ENCODE measurements around the gene NECTIN2. TPM values are rescaled to one million over a fixed set of nuclear protein-coding genes. Genes with fewer than 3 reads are reported as not detected.
"Not testable (repeated sequence)": the region's sequence is repeated elsewhere in the genome, so short reads cannot be mapped to it uniquely, and the experiment has no call there.

NECTIN2 gene
- total RNA-seq, 1 experiment from 2014 or later = 24.3 TPM

GRCh38 chr19:44904426-44904994, 58.4 kb downstream of the NECTIN2 start:
- no peak for DNase-seq (ENCODE audit: extremely low read depth, low read depth)

- DNase-seq (ENCODE audit: extremely low read depth, low read depth) = no peak
These were observed 59.5 kb downstream of the NECTIN2 start, which contains the start of gene APOE for GRCh38 chr19:44905437-44906160. APOE (plus strand) TSS chr19:44905796; CDS start chr19:44906625, 829 bp downstream.

GRCh38 chr19:44907613-44908012, 61.5 kb downstream of the NECTIN2 start:
- DNase-seq (ENCODE audit: extremely low read depth, low read depth) = no peak

DNA sequence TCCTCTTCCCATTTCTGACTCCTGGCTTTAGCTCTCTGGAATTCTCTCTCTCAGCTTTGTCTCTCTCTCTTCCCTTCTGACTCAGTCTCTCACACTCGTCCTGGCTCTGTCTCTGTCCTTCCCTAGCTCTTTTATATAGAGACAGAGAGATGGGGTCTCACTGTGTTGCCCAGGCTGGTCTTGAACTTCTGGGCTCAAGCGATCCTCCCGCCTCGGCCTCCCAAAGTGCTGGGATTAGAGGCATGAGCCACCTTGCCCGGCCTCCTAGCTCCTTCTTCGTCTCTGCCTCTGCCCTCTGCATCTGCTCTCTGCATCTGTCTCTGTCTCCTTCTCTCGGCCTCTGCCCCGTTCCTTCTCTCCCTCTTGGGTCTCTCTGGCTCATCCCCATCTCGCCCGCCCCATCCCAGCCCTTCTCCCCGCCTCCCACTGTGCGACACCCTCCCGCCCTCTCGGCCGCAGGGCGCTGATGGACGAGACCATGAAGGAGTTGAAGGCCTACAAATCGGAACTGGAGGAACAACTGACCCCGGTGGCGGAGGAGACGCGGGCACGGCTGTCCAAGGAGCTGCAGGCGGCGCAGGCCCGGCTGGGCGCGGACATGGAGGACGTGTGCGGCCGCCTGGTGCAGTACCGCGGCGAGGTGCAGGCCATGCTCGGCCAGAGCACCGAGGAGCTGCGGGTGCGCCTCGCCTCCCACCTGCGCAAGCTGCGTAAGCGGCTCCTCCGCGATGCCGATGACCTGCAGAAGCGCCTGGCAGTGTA, 62.2 kb downstream of the NECTIN2 start:
- DNase-seq (ENCODE audit: extremely low read depth, low read depth) = no peak

GRCh38 chr19:44908836-44909261, 62.8 kb downstream of the NECTIN2 start:
- DNase-seq (ENCODE audit: extremely low read depth, low read depth) = no peak

GRCh38 chr19:44909775-44910174, 63.7 kb downstream of the NECTIN2 start:
- DNase-seq (ENCODE audit: extremely low read depth, low read depth) = no peak

GRCh38 chr19:44911896-44912295, 65.8 kb downstream of the NECTIN2 start:
- not testable (repeated sequence) for DNase-seq (ENCODE audit: extremely low read depth, low read depth)

DNA sequence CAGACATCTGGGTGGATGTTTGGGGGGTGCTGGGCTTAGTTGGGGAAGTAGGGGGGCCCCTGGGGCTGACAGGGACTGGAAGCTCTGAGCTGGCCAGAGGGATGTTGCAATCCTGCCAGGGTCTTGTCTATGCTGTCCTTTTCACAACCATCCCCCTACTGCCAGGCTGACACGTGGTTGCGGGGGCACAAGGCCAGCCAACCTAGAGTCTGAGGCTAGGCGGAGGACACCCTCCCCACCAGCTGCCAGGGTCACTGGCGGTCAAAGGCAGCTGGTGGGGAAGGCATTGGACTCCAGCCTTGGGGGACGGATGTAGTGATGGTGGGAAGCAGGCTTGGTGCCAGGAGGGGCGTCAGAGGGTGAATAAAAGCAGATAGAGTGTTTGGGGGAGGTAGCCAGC, 66.8 kb downstream of the NECTIN2 start:
- no peak for DNase-seq (ENCODE audit: extremely low read depth, low read depth)

DNA sequence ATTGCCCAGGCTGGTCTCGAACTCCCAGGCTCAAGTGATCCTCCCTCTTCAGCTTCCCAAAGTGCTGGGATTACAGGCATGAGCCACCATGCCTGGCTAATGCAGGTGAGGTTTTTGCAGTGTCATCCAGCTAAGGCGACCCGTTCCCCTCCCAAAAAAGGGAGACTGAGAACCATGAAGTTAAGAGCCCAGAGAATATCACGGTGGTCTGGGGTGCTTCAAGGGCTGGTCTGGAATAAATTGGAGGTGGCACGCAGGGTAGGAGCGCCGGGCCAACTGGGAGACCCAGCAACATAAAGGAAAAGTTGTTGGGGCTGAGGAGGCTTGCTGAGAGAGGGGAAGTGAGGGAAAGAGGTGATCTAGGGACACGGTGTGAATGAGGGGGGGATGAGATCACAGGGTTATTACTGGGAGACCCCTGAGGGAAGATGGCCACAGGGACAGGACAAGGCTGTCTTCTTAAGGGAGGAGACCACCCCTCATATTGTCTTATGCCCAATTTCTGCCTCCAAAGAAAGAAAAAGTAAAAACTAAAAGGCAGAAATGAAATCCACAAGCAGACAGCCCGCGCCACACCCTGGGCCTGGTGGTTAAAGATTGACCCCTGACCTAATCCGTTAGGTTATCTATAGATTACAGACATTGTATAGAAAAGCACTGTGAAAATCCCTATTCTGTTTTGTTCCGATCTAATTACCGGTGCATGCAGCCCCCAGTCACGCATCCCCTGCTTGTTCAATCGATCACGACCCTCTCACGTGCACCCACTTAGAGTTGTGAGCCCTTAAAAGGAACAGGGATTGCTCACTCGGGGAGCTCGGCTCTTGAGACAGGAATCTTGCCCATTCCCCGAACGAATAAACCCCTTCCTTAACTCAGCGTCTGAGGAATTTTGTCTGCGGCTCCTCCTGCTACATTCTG, 67.7 kb downstream of the NECTIN2 start:
- not testable (repeated sequence) for DNase-seq (ENCODE audit: extremely low read depth, low read depth)

GRCh38 chr19:44914433-44915206, 68.5 kb downstream of the NECTIN2 start, which contains the start of gene APOC1:
APOC1 (plus strand) TSS chr19:44914608; CDS start chr19:44914892, 284 bp downstream.
- peak; percentile 82 for DNase-seq (ENCODE audit: extremely low read depth, low read depth)

DNA sequence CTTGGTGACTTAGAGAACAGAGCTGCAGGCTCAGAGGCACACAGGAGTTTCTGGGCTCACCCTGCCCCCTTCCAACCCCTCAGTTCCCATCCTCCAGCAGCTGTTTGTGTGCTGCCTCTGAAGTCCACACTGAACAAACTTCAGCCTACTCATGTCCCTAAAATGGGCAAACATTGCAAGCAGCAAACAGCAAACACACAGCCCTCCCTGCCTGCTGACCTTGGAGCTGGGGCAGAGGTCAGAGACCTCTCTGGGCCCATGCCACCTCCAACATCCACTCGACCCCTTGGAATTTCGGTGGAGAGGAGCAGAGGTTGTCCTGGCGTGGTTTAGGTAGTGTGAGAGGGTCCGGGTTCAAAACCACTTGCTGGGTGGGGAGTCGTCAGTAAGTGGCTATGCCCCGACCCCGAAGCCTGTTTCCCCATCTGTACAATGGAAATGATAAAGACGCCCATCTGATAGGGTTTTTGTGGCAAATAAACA, 78.2 kb downstream of the NECTIN2 start:
- no peak for DNase-seq (ENCODE audit: extremely low read depth, low read depth)

DNA sequence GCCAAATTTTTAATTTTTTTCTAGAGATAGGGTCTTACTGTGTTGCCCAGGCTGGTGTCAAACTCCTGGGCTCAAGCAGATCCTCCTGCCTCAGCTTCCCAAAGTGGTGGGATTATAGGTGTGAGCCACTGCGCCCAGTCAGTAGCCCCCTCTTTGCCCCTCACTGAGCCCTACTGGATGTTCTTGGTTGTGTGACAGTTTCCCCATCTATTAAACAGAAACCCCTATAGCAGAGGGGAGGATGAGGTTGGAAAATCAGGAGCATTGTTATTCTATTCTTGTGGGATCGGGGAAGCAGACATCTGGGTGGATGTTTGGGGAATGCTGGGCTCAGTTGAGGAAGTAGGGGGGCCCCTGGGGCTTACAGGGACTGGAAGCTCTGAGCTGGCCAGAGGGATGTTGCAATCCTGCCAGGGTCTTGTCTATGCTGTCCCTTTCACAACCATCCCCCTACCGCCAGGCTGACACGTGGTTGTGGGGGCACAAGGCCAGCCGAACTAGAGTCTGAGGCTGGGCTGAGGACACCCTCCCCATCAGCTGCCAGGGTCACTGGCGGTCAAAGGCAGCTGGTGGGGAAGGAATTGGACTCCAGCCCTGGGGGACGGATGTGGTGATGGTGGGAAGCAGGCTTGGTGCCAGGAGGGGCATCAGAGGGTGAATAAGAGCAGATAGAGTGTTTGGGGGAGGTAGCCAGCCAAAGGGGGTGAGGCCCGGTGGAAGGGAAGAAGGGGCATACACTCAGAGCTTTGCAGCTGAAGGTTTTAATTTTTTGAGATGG, 79.2 kb downstream of the NECTIN2 start:
- no peak for DNase-seq (ENCODE audit: extremely low read depth, low read depth)

- DNase-seq (ENCODE audit: extremely low read depth, low read depth) = not testable (repeated sequence)
These were observed 80.4 kb downstream of the NECTIN2 start for GRCh38 chr19:44926245-44927077.

- DNase-seq (ENCODE audit: extremely low read depth, low read depth) = no peak
These were observed 81.6 kb downstream of the NECTIN2 start for GRCh38 chr19:44927746-44928145.

- no peak for DNase-seq (ENCODE audit: extremely low read depth, low read depth)
These were observed 84.0 kb downstream of the NECTIN2 start for GRCh38 chr19:44930088-44930487.

GRCh38 chr19:44931541-44931940, 85.4 kb downstream of the NECTIN2 start:
- DNase-seq (ENCODE audit: extremely low read depth, low read depth) = no peak

Data from NCI-H460 (cell line).